Progenitor cell of endocrine pancreas (in vitro differentiated cells): ENCODE measurements around the gene ACTRT2. TPM values are rescaled to one million over a fixed set of nuclear protein-coding genes. Genes with fewer than 3 reads are reported as not detected.

Experiments used
- DNase-seq: peaks from one replicate; pipeline ENCODE4 v3.0.0; 2021; ENCODE audit warnings: low spot score; ENCODE audit not compliant: unreplicated experiment
- H3K27ac Mint-ChIP-seq: 2 replicates; pipeline ENCODE4 v1.8.0; 2021; ENCODE audit warnings: mild to moderate bottlenecking, moderate library complexity, mixed read lengths
- H3K27me3 Mint-ChIP-seq: 2 replicates; pipeline ENCODE4 v1.8.0; 2021; ENCODE audit warnings: mixed read lengths
- H3K36me3 Mint-ChIP-seq: 2 replicates; pipeline ENCODE4 v1.8.0; 2022; ENCODE audit warnings: mixed read lengths; ENCODE audit not compliant: insufficient read depth
- H3K4me1 Mint-ChIP-seq: 2 replicates; pipeline ENCODE4 v1.8.0; 2021; ENCODE audit warnings: low read depth, mixed read lengths
- H3K4me3 Mint-ChIP-seq: 2 replicates; pipeline ENCODE4 v1.8.0; 2021; ENCODE audit warnings: low read depth, mild to moderate bottlenecking, moderate library complexity, mixed read lengths
- H3K9me3 Mint-ChIP-seq: 2 replicates; pipeline ENCODE4 v1.8.0; 2021; ENCODE audit warnings: low read depth, mixed read lengths
- CTCF ChIP-seq: fragments of 200-600 bp; sonication (generic); IDR thresholded peaks from one replicate; pipeline ENCODE4 v1.5.0; 2021; ENCODE audit warnings: antibody characterized with exemption, mild to moderate bottlenecking; ENCODE audit not compliant: unreplicated experiment
- long read RNA-seq: library from polyadenylated mRNA; unstranded; transcript quantifications from one replicate; pipeline ENCODE4 v2.0.0, GENCODE V29; 2020
- total RNA-seq: library from RNA; stranded (reverse); gene quantifications from 2 replicates; pipeline ENCODE4 v1.2.1, GENCODE V29; 2021

Gene ACTRT2
- total RNA-seq, result 0.20 TPM in 1 of 2 replicates, not detected in the other
- long read RNA-seq, result 0 reads

- H3K36me3 Mint-ChIP-seq, result no peaks in the 10 kb centered on the region
- no peaks in the 10 kb centered on the region for H3K4me1 Mint-ChIP-seq
Observed at GRCh38 chr1:3021233-3021671, at the start of gene ACTRT2. Gene ACTRT2, plus strand, starts transcription at chr1:3021467. Its CDS starts 220 bp downstream, at chr1:3021687.

GRCh38 chr1:2971609-2972008 is 49.7 kb upstream of the ACTRT2 start:
- H3K36me3 Mint-ChIP-seq, result no peaks in the 10 kb centered on the region
- H3K4me3 Mint-ChIP-seq, result no peak overlapping the region
- H3K27me3 Mint-ChIP-seq, result no peaks in the 10 kb centered on the region
- H3K27ac Mint-ChIP-seq, result no peak overlapping the region
- peaks cover 3% of the 10 kb centered on the region for H3K9me3 Mint-ChIP-seq
- H3K4me1 Mint-ChIP-seq, result no peaks in the 10 kb centered on the region
- DNase-seq, result no peak
- TF ChIP-seq CTCF, result no peak

More at GRCh38 chr1:3021233-3021671, at the start of gene ACTRT2:
- no peak for TF ChIP-seq CTCF
- Mint-ChIP-seq H3K4me3 (no peak within 1 kb of the TSS), H3K27ac (peak within 1 kb of the TSS; percentile 20), H3K9me3 (peaks cover 9% of the 10 kb centered on the region), H3K27me3 (no peaks in the 10 kb centered on the region)
- DNase-seq, result no peak

GRCh38 chr1:2972011-2972878 is 49.0 kb upstream of the ACTRT2 start:
- H3K27ac Mint-ChIP-seq, result no peak overlapping the region
- TF ChIP-seq CTCF, result no peak
- peaks cover 3% of the 10 kb centered on the region for H3K9me3 Mint-ChIP-seq
- no peaks in the 10 kb centered on the region for H3K4me1 Mint-ChIP-seq
- H3K4me3 Mint-ChIP-seq, result no peak overlapping the region
- no peaks in the 10 kb centered on the region for H3K27me3 Mint-ChIP-seq
- no peak for DNase-seq
- H3K36me3 Mint-ChIP-seq, result no peaks in the 10 kb centered on the region

GRCh38 chr1:2972879-2973575 is 48.2 kb upstream of the ACTRT2 start:
- no peak overlapping the region for H3K27ac Mint-ChIP-seq
- no peak overlapping the region for H3K4me3 Mint-ChIP-seq
- no peaks in the 10 kb centered on the region for H3K36me3 Mint-ChIP-seq
- H3K4me1 Mint-ChIP-seq, result no peaks in the 10 kb centered on the region
- DNase-seq, result no peak
- no peaks in the 10 kb centered on the region for H3K27me3 Mint-ChIP-seq
- no peak for TF ChIP-seq CTCF
- H3K9me3 Mint-ChIP-seq, result peaks cover 3% of the 10 kb centered on the region

- Mint-ChIP-seq H3K9me3 (no peaks in the 10 kb centered on the region), H3K27ac (no peak overlapping the region), H3K36me3 (no peaks in the 10 kb centered on the region), H3K4me3 (no peak overlapping the region), H3K4me1 (no peaks in the 10 kb centered on the region), H3K27me3 (no peaks in the 10 kb centered on the region)
- TF ChIP-seq CTCF, result no peak
- no peak for DNase-seq
Observed at GRCh38 chr1:2973601-2974593, 47.4 kb upstream of the ACTRT2 start.
